NCI-H2227 (cell line): Measurements from ENCODE around the gene IRF6.

Experiments
- DNase-seq: peaks from one replicate; lab custom pipeline; 2025; ENCODE audit not compliant: unreplicated experiment; lab: John Stamatoyannopoulos, UW

Gene IRF6

DNA sequence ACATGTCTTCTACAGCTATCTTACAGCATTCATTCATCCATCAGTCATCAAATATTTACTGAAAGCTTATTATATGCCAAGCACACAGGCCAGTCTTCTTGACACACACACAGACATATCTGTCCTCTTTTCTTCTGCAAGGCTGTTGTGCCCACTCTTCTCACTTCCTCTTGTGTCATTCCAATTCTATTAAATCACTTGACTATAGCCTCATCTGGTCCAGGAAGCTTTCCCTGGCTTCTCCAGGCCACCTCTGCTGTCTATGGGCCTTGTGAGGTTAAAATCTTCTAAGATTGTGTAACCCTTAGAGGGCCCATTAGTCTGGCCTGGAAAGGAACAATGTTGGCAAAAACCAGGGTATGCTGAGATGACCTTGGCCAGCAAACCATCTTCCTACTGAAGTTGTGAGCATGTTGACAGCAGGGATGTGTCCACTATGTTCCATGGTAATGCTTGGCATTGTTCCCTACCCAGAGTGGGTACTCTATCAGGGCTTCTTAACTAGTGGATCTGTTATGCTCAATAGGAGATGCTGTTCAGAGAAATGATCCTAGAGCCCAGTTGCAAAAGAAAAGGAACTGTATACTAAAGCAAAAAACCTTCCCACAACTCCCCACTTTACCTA is 44.8 kb downstream of the IRF6 start:
- no peak for DNase-seq

DNA sequence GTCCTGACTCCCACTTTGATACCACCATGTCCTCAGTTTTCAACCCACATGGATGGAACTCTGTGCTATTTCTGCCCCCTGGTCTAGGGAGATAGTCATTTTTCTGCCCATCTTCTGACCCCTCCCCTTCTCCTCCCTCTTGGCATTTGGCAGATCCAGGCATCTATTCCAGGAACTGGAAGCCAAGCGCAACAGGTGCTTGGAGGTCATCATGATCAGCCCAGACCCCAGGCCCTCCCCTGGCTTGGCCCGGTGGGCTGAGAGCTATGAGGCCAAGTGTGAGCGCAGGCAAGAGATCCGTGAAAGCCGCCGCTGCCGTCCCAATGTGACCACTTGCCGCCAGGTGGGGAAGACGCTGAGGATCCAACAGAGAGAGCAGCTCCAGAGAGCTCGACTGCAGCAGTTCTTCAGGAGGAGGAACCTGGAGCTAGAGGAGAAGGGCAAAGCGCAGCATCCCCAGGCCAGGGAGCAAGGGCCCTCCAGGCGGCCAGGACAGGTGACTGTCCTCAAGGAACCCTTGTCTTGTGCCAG is 46.0 kb downstream of the IRF6 start:
- DNase-seq, result no peak

DNA sequence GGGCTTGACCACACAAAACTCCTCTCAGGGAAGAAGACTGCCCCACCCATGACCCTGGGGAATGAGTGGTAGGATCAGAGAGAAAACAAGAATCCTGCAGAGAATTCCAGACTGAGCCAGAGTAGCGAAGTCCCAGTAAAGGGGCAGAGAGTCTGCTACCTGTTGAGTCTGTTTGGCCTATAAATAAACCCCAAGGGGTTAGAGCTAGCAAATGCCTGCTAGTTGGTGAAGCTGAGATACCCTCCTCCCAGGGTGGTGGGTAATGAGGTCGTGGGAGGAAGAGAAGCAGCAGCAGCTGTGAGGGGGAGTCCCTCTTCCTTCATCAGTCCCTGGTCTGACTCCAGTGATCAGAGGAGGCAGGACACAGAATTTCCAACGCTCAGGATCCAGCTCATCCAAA is 47.5 kb downstream of the IRF6 start:
- DNase-seq, result no peak

- DNase-seq, result no peak
Measured at GRCh38 chr1:209756615-209757445, 49.1 kb downstream of the IRF6 start.

- DNase-seq, result no peak
Measured at GRCh38 chr1:209755926-209756614, 49.9 kb downstream of the IRF6 start, which contains the start of gene TRAF3IP3. TRAF3IP3 (plus strand) TSS chr1:209756053; CDS start chr1:209760040, 3,987 bp downstream.

DNA sequence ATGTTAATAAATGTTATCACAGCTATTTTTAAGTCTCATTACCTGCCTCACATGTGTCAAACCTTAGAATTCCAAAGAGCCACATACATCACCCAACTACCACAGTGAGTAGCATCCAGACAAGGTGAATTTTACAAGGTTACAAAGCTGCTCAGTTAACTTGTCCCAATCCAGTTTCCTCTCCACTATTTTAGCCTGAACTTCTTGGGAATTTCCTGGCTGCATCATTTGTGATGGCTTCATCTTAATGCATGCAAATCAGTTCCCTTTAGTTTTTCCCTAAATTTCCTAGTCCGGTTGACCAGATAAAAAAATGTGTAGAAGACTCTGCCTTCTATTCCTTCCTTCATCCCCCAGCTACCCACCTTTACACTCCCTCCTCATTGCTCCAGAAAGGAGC is 50.7 kb downstream of the IRF6 start:
- DNase-seq, result no peak

DNA sequence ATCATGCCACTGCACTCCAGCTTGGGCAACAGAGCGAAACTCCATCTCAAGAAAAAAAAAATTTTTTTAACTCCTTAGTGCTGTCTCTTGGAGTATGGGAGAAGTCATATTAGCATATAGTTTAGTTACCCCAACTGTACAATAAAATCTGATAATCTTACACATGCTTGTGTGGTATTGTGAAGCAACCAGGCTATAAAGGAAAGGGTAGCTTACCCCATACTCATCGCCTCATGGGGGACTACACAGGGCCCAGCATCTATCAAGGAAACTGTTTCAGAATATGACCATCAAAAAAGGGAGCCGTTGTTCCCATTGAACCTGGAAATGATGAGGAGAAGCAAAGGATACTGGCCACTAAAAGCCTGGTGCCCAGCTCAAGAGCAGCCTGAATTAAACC is 53.1 kb downstream of the IRF6 start:
- DNase-seq, result no peak

GRCh38 chr1:209751627-209752231 is 54.2 kb downstream of the IRF6 start:
- no peak for DNase-seq

GRCh38 chr1:209749670-209750323 is 56.1 kb downstream of the IRF6 start:
- no peak for DNase-seq

DNA sequence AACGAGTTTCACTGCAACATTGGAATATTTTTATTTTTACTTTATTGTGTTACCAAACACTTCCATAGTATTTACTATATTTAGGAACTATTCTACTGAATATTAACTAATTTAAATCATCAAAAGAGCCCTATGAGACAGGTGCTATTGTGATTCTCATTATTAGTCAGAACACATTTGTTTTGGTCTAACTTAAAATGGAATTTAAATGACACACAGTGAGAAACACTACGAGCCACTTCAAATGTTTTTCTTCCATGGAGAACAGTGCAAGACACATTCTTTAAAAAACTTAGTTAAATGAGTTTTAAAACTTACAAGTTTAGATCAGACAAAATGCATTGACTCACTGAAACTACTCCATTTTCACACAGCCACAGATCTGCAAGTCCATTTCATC is 56.7 kb downstream of the IRF6 start:
- no peak for DNase-seq

DNA sequence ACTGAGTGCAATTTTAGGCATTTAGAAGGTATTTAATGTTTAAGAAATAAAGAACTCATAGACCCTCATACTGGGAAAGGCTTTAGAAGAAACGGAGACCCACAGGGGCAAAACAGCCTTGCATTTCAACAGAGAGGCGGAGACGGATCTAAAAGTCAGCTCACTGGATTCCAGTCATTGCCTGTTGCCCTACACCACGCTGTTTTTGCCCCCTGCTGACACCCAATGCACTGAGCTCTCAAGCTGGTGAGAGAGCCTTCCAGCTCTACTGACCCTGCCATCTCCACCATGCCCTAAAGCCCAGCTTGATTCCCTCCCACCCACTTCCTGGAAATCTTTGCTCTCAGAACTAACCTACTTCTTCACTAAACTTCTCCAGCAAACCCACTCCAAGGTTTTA is 57.3 kb downstream of the IRF6 start:
- no peak for DNase-seq

GRCh38 chr1:209747580-209748262 is 58.2 kb downstream of the IRF6 start:
- DNase-seq, result no peak

DNA sequence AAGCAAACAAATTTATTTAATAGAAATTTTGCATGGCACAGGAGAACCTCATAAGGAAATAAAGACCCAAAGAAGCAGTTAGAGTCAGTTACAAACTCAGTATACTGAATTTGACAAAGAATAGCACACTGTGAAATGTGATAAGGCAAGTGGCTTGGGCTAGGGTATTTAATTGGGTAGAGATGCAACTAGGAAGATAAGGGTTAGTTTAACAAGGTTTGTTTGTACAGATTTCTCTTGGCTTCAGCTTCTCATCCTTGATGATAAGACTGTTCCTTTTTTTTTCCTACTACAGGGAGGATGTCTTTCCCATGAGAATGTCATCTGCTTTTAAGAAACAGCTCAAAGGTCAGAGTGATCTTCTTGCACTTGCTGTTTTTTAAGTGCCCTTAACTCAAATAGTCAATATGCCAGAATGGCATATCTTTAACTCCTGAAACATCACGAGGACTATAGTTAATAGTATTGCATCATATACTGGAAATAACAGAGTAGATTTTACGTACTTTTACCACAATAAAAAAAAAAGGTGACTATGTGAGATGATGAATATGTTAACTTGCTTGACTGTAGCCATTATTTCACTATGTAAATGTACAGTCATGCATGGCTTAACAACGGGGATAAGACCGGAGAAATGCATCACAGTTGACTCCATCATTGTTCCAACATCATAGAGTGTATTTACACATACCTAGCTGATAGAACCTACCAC is 59.3 kb downstream of the IRF6 start:
- DNase-seq, result no peak

DNA sequence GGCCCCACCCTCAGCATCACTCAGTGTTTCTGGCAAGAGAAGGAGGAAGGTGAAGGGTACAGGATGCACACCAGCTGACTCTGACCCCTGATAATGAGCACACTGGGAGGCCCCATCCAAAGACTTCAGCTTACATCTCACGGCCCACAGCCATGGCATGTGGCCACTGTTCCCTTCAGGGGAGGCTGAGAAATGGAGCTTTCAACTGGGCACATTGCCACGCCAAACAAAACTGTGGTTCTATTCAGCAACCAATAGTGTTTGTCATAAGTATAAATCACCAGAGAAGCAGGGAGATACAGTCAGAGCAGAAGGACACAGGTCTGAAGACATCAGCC is 62.8 kb downstream of the IRF6 start:
- DNase-seq, result no peak

- DNase-seq, result no peak
Measured at GRCh38 chr1:209742409-209743144, 63.4 kb downstream of the IRF6 start.

DNA sequence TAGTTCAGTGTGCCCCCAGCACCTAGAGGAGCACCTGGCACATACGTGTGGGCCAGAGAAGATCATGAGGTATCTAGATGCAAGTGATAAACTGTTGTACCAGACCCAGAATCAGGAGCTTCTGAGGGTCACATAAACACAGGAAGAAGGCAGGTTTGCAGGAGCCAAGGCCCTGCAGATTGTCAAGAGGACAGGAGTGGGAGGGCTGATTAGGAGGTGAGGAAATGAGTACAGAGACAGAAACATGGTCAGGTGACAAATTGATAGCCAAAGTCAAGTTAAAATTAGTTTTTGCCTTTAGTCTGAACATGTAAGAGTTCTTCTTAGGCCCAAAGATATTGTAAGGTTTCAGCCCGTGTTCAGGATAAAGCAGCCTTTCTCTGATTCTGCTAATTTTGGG is 64.1 kb downstream of the IRF6 start:
- no peak for DNase-seq

GRCh38 chr1:209741193-209741592 is 64.7 kb downstream of the IRF6 start:
- no peak for DNase-seq

DNA sequence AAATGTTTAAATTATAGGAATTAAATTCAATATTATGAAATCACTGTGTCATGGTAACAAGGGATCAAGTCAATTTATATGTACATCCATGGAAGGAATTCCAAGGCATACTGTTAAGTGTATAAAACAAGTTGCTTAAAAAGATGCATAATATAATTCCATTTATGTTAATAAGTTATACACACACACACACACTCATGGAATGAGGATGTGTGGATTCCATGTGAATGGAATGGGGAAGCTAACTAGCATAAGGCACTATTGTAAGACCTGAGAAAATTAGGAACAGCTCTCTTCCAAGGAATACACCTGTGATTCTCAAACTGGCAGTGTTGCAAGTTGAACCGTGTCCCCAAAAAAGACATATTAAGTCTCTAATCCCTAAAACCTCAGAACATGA is 67.7 kb downstream of the IRF6 start:
- DNase-seq, result no peak

DNA sequence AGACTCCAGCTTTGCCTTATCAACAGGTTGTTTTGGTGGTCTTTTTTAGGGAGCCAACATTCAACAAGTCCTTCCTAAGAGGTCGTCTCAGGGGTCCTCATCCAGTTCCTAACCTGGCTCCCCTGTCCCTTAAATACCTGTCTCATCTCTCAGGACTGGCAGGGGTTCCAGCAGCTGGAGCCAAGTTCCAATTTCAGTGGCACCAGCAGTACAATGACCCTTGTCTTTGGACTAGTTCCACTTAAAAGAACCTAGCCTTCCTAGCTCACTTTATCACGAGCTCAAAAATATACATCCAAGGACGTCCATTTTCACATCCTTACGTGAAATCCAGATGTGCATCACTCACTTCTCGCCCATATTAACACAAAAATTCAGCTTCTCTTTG is 68.8 kb downstream of the IRF6 start:
- no peak for DNase-seq
